SU-DHL-6 (cell line): Measurements from ENCODE around the gene TRMT44.
"Not testable (repeated sequence)": the region's sequence is repeated elsewhere in the genome, so short reads cannot be mapped to it uniquely, and the experiment has no call there.

ENCODE experiments used
- H2AFZ ChIP-seq: fragments of 200-600 bp; sonication (generic); 2 replicates; pipeline ENCODE4 v1.6.1; 2014; ENCODE audit warnings: low read depth, mild to moderate bottlenecking, moderate library complexity, mixed read lengths, antibody characterized with exemption, low read length; ENCODE audit not compliant: severe bottlenecking
- H3F3A ChIP-seq: fragments of 200-600 bp; shearing (Covaris generic); 2 replicates; pipeline ENCODE4 v1.6.0; 2016; ENCODE audit warnings: antibody characterized with exemption, mild to moderate bottlenecking; ENCODE audit not compliant: insufficient read depth
- H3K27ac ChIP-seq: fragments of 200-600 bp; sonication (generic); 2 replicates; pipeline ENCODE4 v1.5.1; 2016; ENCODE audit warnings: low read depth, mild to moderate bottlenecking, low read length, moderate library complexity, mixed read lengths
- H3K27me3 ChIP-seq: fragments of 200-600 bp; sonication (generic), shearing (Covaris generic); 2 replicates; pipeline ENCODE4 v1.6.0; 2014; ENCODE audit warnings: mild to moderate bottlenecking, low read length
- H3K36me3 ChIP-seq: fragments of 200-600 bp; sonication (generic); 2 replicates; pipeline ENCODE4 v1.6.1; 2014; ENCODE audit warnings: mild to moderate bottlenecking, low read length, mixed read lengths
- H3K4me2 ChIP-seq: fragments of 300-600, 200-600 bp; shearing (Covaris generic), sonication (generic); 2 replicates; pipeline ENCODE4 v1.6.0; 2014; ENCODE audit warnings: low read length, low read depth, mild to moderate bottlenecking; ENCODE audit not compliant: poor library complexity, severe bottlenecking
- H3K4me3 ChIP-seq: fragments of 200-600 bp; sonication (generic); 2 replicates; pipeline ENCODE4 v1.5.1; 2014; ENCODE audit warnings: antibody characterized with exemption, low read length, mild to moderate bottlenecking, mixed read lengths; ENCODE audit not compliant: insufficient read depth, poor library complexity, severe bottlenecking
- H3K79me2 ChIP-seq: fragments of 200-600 bp; sonication (generic); 2 replicates; pipeline ENCODE4 v1.6.1; 2014; ENCODE audit warnings: mild to moderate bottlenecking, low read length, moderate library complexity; ENCODE audit not compliant: insufficient read depth
- H3K9ac ChIP-seq: fragments of 200-600 bp; sonication (generic); 2 replicates; pipeline ENCODE4 v1.7.0; 2014; ENCODE audit warnings: mild to moderate bottlenecking, low read length
- H3K9me2 ChIP-seq: fragments of 200-600 bp; sonication (generic); replicated peaks from 2 replicates; pipeline ENCODE4 v1.6.1; 2014; ENCODE audit warnings: low read length; ENCODE audit not compliant: insufficient read depth
- H3K9me3 ChIP-seq: fragments of 200-600 bp; sonication (generic); 2 replicates; pipeline ENCODE4 v1.6.1; 2014; ENCODE audit warnings: low read length, mixed read lengths; ENCODE audit not compliant: insufficient read depth
- H4K20me1 ChIP-seq: fragments of 200-600 bp; sonication (generic); 2 replicates; pipeline ENCODE4 v1.6.1; 2014; ENCODE audit warnings: low read depth, mild to moderate bottlenecking, antibody characterized with exemption, low read length, moderate library complexity, mixed read lengths
- CTCF ChIP-seq: fragments of 200-600 bp; sonication (generic); IDR thresholded peaks from one replicate; pipeline ENCODE4 v1.5.1; 2017; ENCODE audit warnings: antibody characterized with exemption, mild to moderate bottlenecking, low read length, moderate library complexity; ENCODE audit not compliant: insufficient read depth, poor library complexity, severe bottlenecking
- EZH2phosphoT487 ChIP-seq: fragments of 200-600 bp; sonication (generic), shearing (Covaris generic); conservative IDR thresholded peaks from 2 replicates; pipeline ENCODE4 v1.6.1; 2018; ENCODE audit warnings: mild to moderate bottlenecking, antibody characterized with exemption, low read length, moderate library complexity, mixed read lengths

The TRMT44 gene

GRCh38 chr4:8478801-8479744 lies 38.5 kb downstream of the TRMT44 start:
- no peak overlapping the region for H3K4me2 ChIP-seq
- no peaks in the 10 kb centered on the region for H3K9me3 ChIP-seq
- no peak overlapping the region for H3K4me3 ChIP-seq
- no peak for TF ChIP-seq CTCF
- no peak for TF ChIP-seq EZH2phosphoT487
- no peak overlapping the region for H3K27ac ChIP-seq
- H3F3A ChIP-seq: no peaks in the 10 kb centered on the region
- no peak overlapping the region for H2AFZ ChIP-seq
- H3K9me2 ChIP-seq: no peaks in the 10 kb centered on the region
- H3K9ac ChIP-seq: no peak overlapping the region
- H3K79me2 ChIP-seq: no peaks in the 10 kb centered on the region
- H3K36me3 ChIP-seq: no peaks in the 10 kb centered on the region
- H3K27me3 ChIP-seq: no peaks in the 10 kb centered on the region
- H4K20me1 ChIP-seq: no peaks in the 10 kb centered on the region

GRCh38 chr4:8480221-8480620 lies 39.6 kb downstream of the TRMT44 start:
- Histone ChIP-seq H3K36me3 (no peaks in the 10 kb centered on the region), H3K27me3 (no peaks in the 10 kb centered on the region), H3K4me3 (no peak overlapping the region), H3K79me2 (no peaks in the 10 kb centered on the region), H3F3A (no peaks in the 10 kb centered on the region), H2AFZ (no peak overlapping the region), H3K9me2 (no peaks in the 10 kb centered on the region), H3K9me3 (no peaks in the 10 kb centered on the region), H3K27ac (no peak overlapping the region), H3K9ac (no peak overlapping the region), H3K4me2 (no peak overlapping the region), H4K20me1 (no peaks in the 10 kb centered on the region)
- TF ChIP-seq EZH2phosphoT487 (no peak), CTCF (no peak)

GRCh38 chr4:8486643-8487042 lies 46.1 kb downstream of the TRMT44 start:
- H2AFZ ChIP-seq, H3K4me3 ChIP-seq, H4K20me1 ChIP-seq, H3K27ac ChIP-seq, H3K9me2 ChIP-seq, H3K79me2 ChIP-seq, H3K36me3 ChIP-seq, H3K9ac ChIP-seq, H3K9me3 ChIP-seq, H3K4me2 ChIP-seq, H3K27me3 ChIP-seq, H3F3A ChIP-seq: not testable (repeated sequence)

- H2AFZ ChIP-seq: no peak overlapping the region
- TF ChIP-seq CTCF (no peak), EZH2phosphoT487 (no peak)
Measured at GRCh38 chr4:8488791-8489369, 48.3 kb downstream of the TRMT44 start.

GRCh38 chr4:8491478-8491877 lies 50.9 kb downstream of the TRMT44 start:
- not testable (repeated sequence) for H3K4me3 ChIP-seq, H3K36me3 ChIP-seq, H2AFZ ChIP-seq, H3K79me2 ChIP-seq, H3K9me3 ChIP-seq, H4K20me1 ChIP-seq, H3K9me2 ChIP-seq, H3K27me3 ChIP-seq, H3K9ac ChIP-seq, H3K4me2 ChIP-seq, H3K27ac ChIP-seq, H3F3A ChIP-seq

More at GRCh38 chr4:8488791-8489369, 48.3 kb downstream of the TRMT44 start:
- Histone ChIP-seq H3K9me2 (no peaks in the 10 kb centered on the region), H3F3A (no peaks in the 10 kb centered on the region), H3K9ac (no peak overlapping the region), H3K27me3 (no peaks in the 10 kb centered on the region), H3K36me3 (no peaks in the 10 kb centered on the region), H4K20me1 (no peaks in the 10 kb centered on the region), H3K79me2 (no peaks in the 10 kb centered on the region), H3K4me3 (no peak overlapping the region), H3K9me3 (no peaks in the 10 kb centered on the region), H3K27ac (no peak overlapping the region), H3K4me2 (no peak overlapping the region)
